GM10248 (cell line): ENCODE data around the gene CBLB.

Experiments used
- CTCF ChIA-PET: fragments of 300-600 bp; sonication (Branson Sonifier 250); formaldehyde crosslinking; extraction: SDS; loops from one replicate; lab custom pipeline; 2021; ENCODE audit warnings: antibody characterized with exemption; lab: Yijun Ruan, JAX
- POLR2A ChIA-PET: fragments of 350-650 bp; sonication (Branson Sonifier 250); formaldehyde crosslinking; extraction: SDS; loops from one replicate; lab custom pipeline; 2020; ENCODE audit warnings: antibody characterized with exemption; lab: Yijun Ruan, JAX
- DNase-seq: peaks from one replicate; pipeline ENCODE4 v3.0.0; 2012; ENCODE audit errors: extremely low spot score
- CTCF ChIP-seq: IDR thresholded peaks from 2 replicates; pipeline ENCODE4 v1.5.1; 2012; ENCODE audit warnings: mild to moderate bottlenecking, low read depth; ENCODE audit errors: extremely low read depth, missing control alignments, control extremely low read depth

CBLB gene

GRCh38 chr3:105878061-105878460, 9.2 kb upstream of the CBLB start:
- ChIA-PET POLR2A (no interaction called here), CTCF (interaction anchor here (1.0 to 2.0 kb wide), 2 partner anchors 16 to 20 kb away, joined by 3 to 4 read pairs; no protein-coding TSS in a partner anchor)
- TF ChIP-seq CTCF: no peak
- DNase-seq: no peak

DNA sequence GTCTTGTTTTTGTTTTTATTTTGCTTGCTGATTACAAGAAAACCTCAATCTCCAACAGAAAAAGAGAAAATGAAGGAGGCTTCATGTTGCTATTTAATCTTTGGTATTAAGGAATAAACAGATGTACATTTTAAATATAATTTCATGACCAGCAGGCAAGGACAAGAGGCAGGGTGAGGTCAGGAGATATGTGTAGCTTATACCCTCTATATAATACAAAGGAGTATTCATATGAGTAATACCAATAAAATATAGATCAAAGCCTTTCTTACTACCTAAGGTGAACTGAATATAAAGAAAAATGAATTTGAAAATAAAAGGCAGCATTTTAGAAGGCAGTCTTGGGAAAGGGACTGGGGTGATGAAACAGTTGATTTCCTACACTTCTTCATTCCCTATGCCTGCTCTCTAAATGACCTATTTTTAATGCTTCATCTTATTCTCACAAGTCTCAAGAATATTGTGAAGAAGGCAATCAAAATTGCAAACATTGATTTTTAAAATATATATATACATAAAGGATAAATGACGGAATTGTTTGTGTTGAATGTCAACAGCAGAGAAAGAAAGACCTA, 8.6 kb upstream of the CBLB start:
- POLR2A ChIA-PET: no interaction called here
- CTCF ChIA-PET: interaction anchor here (1.0 to 2.0 kb wide), 4 partner anchors 16 to 34 kb away, joined by 3 to 4 read pairs (median 3); no protein-coding TSS in a partner anchor
- no peak for TF ChIP-seq CTCF
- DNase-seq: no peak

DNA sequence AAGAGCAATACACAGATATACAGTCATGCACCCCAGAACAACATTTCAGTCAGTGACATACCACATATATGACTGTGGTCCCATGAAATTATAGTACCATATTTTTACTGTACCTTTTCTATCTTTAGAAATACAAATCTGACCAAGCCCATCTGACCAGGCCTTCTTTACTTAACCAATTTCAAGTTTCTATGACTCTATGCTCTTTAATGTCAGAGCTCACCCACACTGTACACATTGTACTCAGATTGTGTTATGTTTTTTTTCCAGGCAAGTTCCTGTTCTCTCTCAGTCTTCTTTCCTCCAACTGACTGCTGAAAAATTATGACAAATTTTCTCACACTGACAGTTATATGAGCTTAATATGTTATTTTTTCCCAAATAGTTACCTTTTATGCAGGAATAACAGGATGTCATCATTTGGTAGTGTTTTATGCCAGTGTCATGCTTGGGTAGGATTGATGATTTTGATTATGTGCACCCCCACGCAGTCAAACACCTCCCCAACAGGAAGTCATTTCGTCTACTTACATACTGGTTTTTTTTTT, 8.0 kb upstream of the CBLB start:
- TF ChIP-seq CTCF: no peak
- ChIA-PET CTCF (interaction anchor here (1.1 to 1.4 kb wide), 2 partner anchors 20 to 34 kb away, joined by 3 read pairs; no protein-coding TSS in a partner anchor), POLR2A (no interaction called here)
- DNase-seq: peak; percentile 20

GRCh38 chr3:105869861-105870755, 1.3 kb upstream of the CBLB start:
- no peak for TF ChIP-seq CTCF
- DNase-seq: no peak
- ChIA-PET POLR2A (no interaction called here), CTCF (interaction anchor here (1.3 to 1.8 kb wide), 2 partner anchors 10 to 12 kb away, joined by 5 to 6 read pairs; no protein-coding TSS in a partner anchor)

GRCh38 chr3:105869531-105869833, 670 bp upstream of the CBLB start:
- ChIA-PET POLR2A (no interaction called here), CTCF (interaction anchor here (1.3 to 1.8 kb wide), 2 partner anchors 11 to 12 kb away, joined by 5 to 6 read pairs; no protein-coding TSS in a partner anchor)

More at GRCh38 chr3:105869531-105869833, 670 bp upstream of the CBLB start:
- no peak for DNase-seq
- TF ChIP-seq CTCF: no peak
